WTC11 (cell line): ENCODE results near the gene RHBDL1. TPM values are rescaled to one million over a fixed set of nuclear protein-coding genes. Genes with fewer than 3 reads are reported as not detected.
A peak's percentile ranks its signal among the peaks of the same experiment; 100 is the strongest.

ENCODE experiments used
- ATAC-seq: fragments of 200-7000 bp; cut with Tn5 transposase; 2 replicates; pipeline ENCODE4 v1.10.0; 2021; ENCODE audit warnings: mild to moderate bottlenecking, moderate library complexity
- CTCF ChIA-PET: fragments of 300-600 bp; sonication (Branson Sonifier 250); formaldehyde crosslinking; loops from one replicate; lab custom pipeline; 2021; ENCODE audit warnings: antibody characterized with exemption; lab: Charles Lee
- POLR2A ChIA-PET: fragments of 350-600 bp; sonication (Branson Sonifier 250); formaldehyde crosslinking; loops from one replicate; lab custom pipeline; 2021; ENCODE audit warnings: antibody characterized with exemption; lab: Charles Lee
- DNase-seq: peaks from one replicate; pipeline ENCODE4 v3.0.0; 2021; ENCODE audit warnings: low spot score
- H3K27ac Mint-ChIP-seq: 2 replicates; pipeline ENCODE4 v1.8.0; 2021; ENCODE audit warnings: mixed read lengths
- H3K27me3 Mint-ChIP-seq: 2 replicates; pipeline ENCODE4 v1.8.0; 2021; ENCODE audit warnings: low read depth, mild to moderate bottlenecking, moderate library complexity, mixed read lengths
- H3K36me3 Mint-ChIP-seq: 2 replicates; pipeline ENCODE4 v1.8.0; 2021; ENCODE audit warnings: mixed read lengths
- H3K4me1 Mint-ChIP-seq: 2 replicates; pipeline ENCODE4 v1.8.0; 2022; ENCODE audit warnings: mixed read lengths
- H3K4me3 Mint-ChIP-seq: 2 replicates; pipeline ENCODE4 v1.8.0; 2021; ENCODE audit warnings: mild to moderate bottlenecking, moderate library complexity, mixed read lengths
- H3K9me3 Mint-ChIP-seq: 2 replicates; pipeline ENCODE4 v1.8.0; 2021; ENCODE audit warnings: mixed read lengths
- CBFB ChIP-seq: sonication (generic); formaldehyde crosslinking; IDR thresholded peaks from 2 replicates; pipeline ENCODE4 v1.8.1; 2022; ENCODE audit warnings: mild to moderate bottlenecking, low read depth, missing genetic modification reagents
- E2F1 ChIP-seq: sonication (generic); formaldehyde crosslinking; IDR thresholded peaks from 2 replicates; pipeline ENCODE4 v1.8.0; 2022; ENCODE audit warnings: mild to moderate bottlenecking, missing genetic modification reagents
- ERG ChIP-seq: fragments of 250-450 bp; sonication (Bioruptor Pico); IDR thresholded peaks from 2 replicates; pipeline ENCODE4 v1.8.0; 2021; ENCODE audit warnings: mild to moderate bottlenecking
- ETV6 ChIP-seq: sonication (generic); formaldehyde crosslinking; IDR thresholded peaks from 2 replicates; pipeline ENCODE4 v1.8.1; 2022; ENCODE audit warnings: mild to moderate bottlenecking, missing genetic modification reagents
- FOXP1 ChIP-seq: sonication (generic); formaldehyde crosslinking; IDR thresholded peaks from 2 replicates; pipeline ENCODE4 v1.8.0; 2022; ENCODE audit warnings: missing genetic modification reagents, mild to moderate bottlenecking, moderate library complexity, borderline replicate concordance
- HMGA2 ChIP-seq: fragments of 250-450 bp; sonication (Bioruptor Pico); IDR thresholded peaks from 2 replicates; pipeline ENCODE4 v1.4.0; 2021; ENCODE audit warnings: mild to moderate bottlenecking, moderate library complexity
- IRF1 ChIP-seq: sonication (generic); formaldehyde crosslinking; IDR thresholded peaks from 2 replicates; pipeline ENCODE4 v1.8.0; 2023; ENCODE audit warnings: missing genetic modification reagents
- MYBL2 ChIP-seq: sonication (generic); formaldehyde crosslinking; IDR thresholded peaks from 2 replicates; pipeline ENCODE4 v1.8.1; 2023; ENCODE audit warnings: mild to moderate bottlenecking, moderate library complexity, missing genetic modification reagents
- NFATC4 ChIP-seq: fragments of 250-450 bp; sonication (Bioruptor Pico); IDR thresholded peaks from 2 replicates; pipeline ENCODE4 v1.9.0; 2021; ENCODE audit warnings: mild to moderate bottlenecking
- OVOL2 ChIP-seq: fragments of 250-450 bp; sonication (Bioruptor Pico); IDR thresholded peaks from 2 replicates; pipeline ENCODE4 v1.9.0; 2021; ENCODE audit warnings: mild to moderate bottlenecking, borderline replicate concordance
- RELA ChIP-seq: sonication (generic); formaldehyde crosslinking; IDR thresholded peaks from 2 replicates; pipeline ENCODE4 v1.8.1; 2022; ENCODE audit warnings: missing genetic modification reagents, mild to moderate bottlenecking, borderline replicate concordance
- RORB ChIP-seq: fragments of 250-450 bp; sonication (Bioruptor Pico); IDR thresholded peaks from 2 replicates; pipeline ENCODE4 v1.9.0; 2021; ENCODE audit warnings: mild to moderate bottlenecking
- SP1 ChIP-seq: sonication (generic); formaldehyde crosslinking; conservative IDR thresholded peaks from 2 replicates; pipeline ENCODE4 v1.8.1; 2022; ENCODE audit warnings: missing genetic modification reagents
- TP53 ChIP-seq: sonication (generic); formaldehyde crosslinking; IDR thresholded peaks from 2 replicates; pipeline ENCODE4 v1.8.1; 2023; ENCODE audit warnings: mild to moderate bottlenecking, missing genetic modification reagents
- ZNF138 ChIP-seq: sonication (generic); formaldehyde crosslinking; conservative IDR thresholded peaks from 2 replicates; pipeline ENCODE4 v1.8.1; 2022; ENCODE audit warnings: mild to moderate bottlenecking, moderate library complexity, missing genetic modification reagents
- ZNF219 ChIP-seq: sonication (generic); formaldehyde crosslinking; IDR thresholded peaks from 2 replicates; pipeline ENCODE4 v1.8.0; 2023; ENCODE audit warnings: missing genetic modification reagents, mild to moderate bottlenecking, borderline replicate concordance
- ZNF232 ChIP-seq: sonication (generic); formaldehyde crosslinking; IDR thresholded peaks from 2 replicates; pipeline ENCODE4 v1.8.0; 2022; ENCODE audit warnings: mild to moderate bottlenecking, missing genetic modification reagents
- ZNF263 ChIP-seq: sonication (generic); formaldehyde crosslinking; IDR thresholded peaks from 2 replicates; pipeline ENCODE4 v1.8.1; 2022; ENCODE audit warnings: low read depth, mild to moderate bottlenecking, moderate library complexity, missing genetic modification reagents
- ZNF281 ChIP-seq: sonication (generic); formaldehyde crosslinking; IDR thresholded peaks from 2 replicates; pipeline ENCODE4 v1.8.0; 2023; ENCODE audit warnings: mild to moderate bottlenecking, missing genetic modification reagents
- ZNF317 ChIP-seq: sonication (generic); formaldehyde crosslinking; IDR thresholded peaks from 2 replicates; pipeline ENCODE4 v1.8.1; 2023; ENCODE audit warnings: low read depth, mild to moderate bottlenecking, moderate library complexity, missing genetic modification reagents, borderline replicate concordance
- total RNA-seq: library from RNA; stranded (reverse); gene quantifications from 3 replicates; pipeline ENCODE4 v1.2.3, GENCODE V29; 2021
- TF ChIP-seq, protein P1 (sequence below): sonication (generic); formaldehyde crosslinking; IDR thresholded peaks from 2 replicates; pipeline ENCODE4 v1.8.1; 2023; ENCODE audit warnings: mild to moderate bottlenecking, missing genetic modification reagents
- TF ChIP-seq, protein P2 (sequence below): sonication (generic); formaldehyde crosslinking; IDR thresholded peaks from 2 replicates; pipeline ENCODE4 v1.8.0; 2022; ENCODE audit warnings: mild to moderate bottlenecking, missing genetic modification reagents
- TF ChIP-seq, protein P3 (sequence below): sonication (generic); formaldehyde crosslinking; IDR thresholded peaks from 2 replicates; pipeline ENCODE4 v1.8.1; 2023; ENCODE audit warnings: mild to moderate bottlenecking, moderate library complexity, missing genetic modification reagents

Gene RHBDL1
- total RNA-seq, 1 experiment from 2014 or later, result 8.2 TPM

DNA sequence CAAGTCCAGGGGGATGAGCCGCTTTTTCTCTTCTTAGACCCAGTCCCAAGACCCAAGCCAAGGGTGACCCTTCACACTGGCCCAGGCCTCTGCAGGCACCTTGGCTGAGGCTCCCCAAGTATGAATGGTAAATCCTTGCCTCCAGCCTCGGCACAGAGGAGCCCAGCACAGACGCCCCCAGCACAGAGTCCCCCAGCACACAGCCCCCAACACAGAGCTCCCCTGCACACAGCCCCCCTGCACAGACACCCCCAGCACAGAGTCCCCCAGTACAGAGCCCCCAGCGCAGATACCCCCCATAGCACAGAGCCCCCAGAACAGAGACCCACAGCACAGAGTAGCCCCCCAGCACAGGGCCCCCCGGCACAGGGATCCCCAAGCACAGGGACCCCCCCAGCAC lies 34.9 kb upstream of the RHBDL1 start:
- ChIA-PET POLR2A (no interaction called here), CTCF (no interaction called here)
- Mint-ChIP-seq H3K4me1 (peaks cover 26% of the 10 kb centered on the region), H3K27ac (no peak overlapping the region), H3K9me3 (no peaks in the 10 kb centered on the region), H3K27me3 (peaks cover 4% of the 10 kb centered on the region; the same call in 1 of the 2 replicates), H3K4me3 (peak overlapping the region; percentile 51), H3K36me3 (no peaks in the 10 kb centered on the region)
- DNase-seq, result no peak
- no peak for ATAC-seq
- TF ChIP-seq HMGA2 (CRISPR knock-in tag), result no peak
- no peak for TF ChIP-seq NFATC4 (CRISPR knock-in tag)
- no peak for TF ChIP-seq ZNF219
- TF ChIP-seq TP53 (CRISPR knock-in tag), result no peak
- no peak for TF ChIP-seq RORB (CRISPR knock-in tag)
- no peak for TF ChIP-seq IRF1 (CRISPR knock-in tag)
- TF ChIP-seq ERG (CRISPR knock-in tag), result no peak
- no peak for TF ChIP-seq E2F1
- no peak for TF ChIP-seq MYBL2 (CRISPR knock-in tag)
- no peak for TF ChIP-seq ZNF138
- TF ChIP-seq SP1, result no peak
- TF ChIP-seq OVOL2 (CRISPR knock-in tag), result no peak
- TF ChIP-seq CBFB (CRISPR knock-in tag), result no peak
- no peak for TF ChIP-seq ZNF317 (CRISPR knock-in tag)
- no peak for TF ChIP-seq ZNF232 (CRISPR knock-in tag)
- TF ChIP-seq ZNF263, result no peak
- TF ChIP-seq, protein P1, sequence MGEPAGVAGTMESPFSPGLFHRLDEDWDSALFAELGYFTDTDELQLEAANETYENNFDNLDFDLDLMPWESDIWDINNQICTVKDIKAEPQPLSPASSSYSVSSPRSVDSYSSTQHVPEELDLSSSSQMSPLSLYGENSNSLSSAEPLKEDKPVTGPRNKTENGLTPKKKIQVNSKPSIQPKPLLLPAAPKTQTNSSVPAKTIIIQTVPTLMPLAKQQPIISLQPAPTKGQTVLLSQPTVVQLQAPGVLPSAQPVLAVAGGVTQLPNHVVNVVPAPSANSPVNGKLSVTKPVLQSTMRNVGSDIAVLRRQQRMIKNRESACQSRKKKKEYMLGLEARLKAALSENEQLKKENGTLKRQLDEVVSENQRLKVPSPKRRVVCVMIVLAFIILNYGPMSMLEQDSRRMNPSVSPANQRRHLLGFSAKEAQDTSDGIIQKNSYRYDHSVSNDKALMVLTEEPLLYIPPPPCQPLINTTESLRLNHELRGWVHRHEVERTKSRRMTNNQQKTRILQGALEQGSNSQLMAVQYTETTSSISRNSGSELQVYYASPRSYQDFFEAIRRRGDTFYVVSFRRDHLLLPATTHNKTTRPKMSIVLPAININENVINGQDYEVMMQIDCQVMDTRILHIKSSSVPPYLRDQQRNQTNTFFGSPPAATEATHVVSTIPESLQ (CRISPR knock-in tag), result no peak

GRCh38 chr16:641326-642188 lies 33.9 kb upstream of the RHBDL1 start, which contains the start of gene MCRIP2:
TSS of gene MCRIP2 (plus strand) at chr16:641828. CDS start at chr16:641992, 164 bp downstream.
- H3K27ac Mint-ChIP-seq, result no peak within 1 kb of the TSS
- ATAC-seq (peak; percentile 58), DNase-seq (peak; percentile 90)
- H3K4me1 Mint-ChIP-seq, result peaks cover 26% of the 10 kb centered on the region
- no peaks in the 10 kb centered on the region for H3K9me3 Mint-ChIP-seq
- CTCF ChIA-PET, result interaction anchor here (1.0 to 1.9 kb wide), 4 partner anchors 19 to 62 kb away, joined by 3 to 8 read pairs (median 6); no protein-coding TSS in a partner anchor
- peak within 1 kb of the TSS; percentile 69 for H3K4me3 Mint-ChIP-seq
- POLR2A ChIA-PET, result no interaction called here
- H3K36me3 Mint-ChIP-seq, result no peaks in the 10 kb centered on the region
- H3K27me3 Mint-ChIP-seq, result peaks cover 2% of the 10 kb centered on the region; the same call in 1 of the 2 replicates
- TF ChIP-seq ZNF281, result peak; percentile 23; the same call in 1 of the 2 replicates
- no peak for TF ChIP-seq FOXP1 (CRISPR knock-in tag)
- peak; percentile 63; the same call in 1 of the 2 replicates for TF ChIP-seq ETV6 (CRISPR knock-in tag)
- TF ChIP-seq RELA (CRISPR knock-in tag), result peak; percentile 25; the same call in 1 of the 2 replicates
- 0 out of 2 replicates have a peak, but pooled peaks have one; percentile 18 for TF ChIP-seq TP53 (CRISPR knock-in tag)
- TF ChIP-seq, protein P2, sequence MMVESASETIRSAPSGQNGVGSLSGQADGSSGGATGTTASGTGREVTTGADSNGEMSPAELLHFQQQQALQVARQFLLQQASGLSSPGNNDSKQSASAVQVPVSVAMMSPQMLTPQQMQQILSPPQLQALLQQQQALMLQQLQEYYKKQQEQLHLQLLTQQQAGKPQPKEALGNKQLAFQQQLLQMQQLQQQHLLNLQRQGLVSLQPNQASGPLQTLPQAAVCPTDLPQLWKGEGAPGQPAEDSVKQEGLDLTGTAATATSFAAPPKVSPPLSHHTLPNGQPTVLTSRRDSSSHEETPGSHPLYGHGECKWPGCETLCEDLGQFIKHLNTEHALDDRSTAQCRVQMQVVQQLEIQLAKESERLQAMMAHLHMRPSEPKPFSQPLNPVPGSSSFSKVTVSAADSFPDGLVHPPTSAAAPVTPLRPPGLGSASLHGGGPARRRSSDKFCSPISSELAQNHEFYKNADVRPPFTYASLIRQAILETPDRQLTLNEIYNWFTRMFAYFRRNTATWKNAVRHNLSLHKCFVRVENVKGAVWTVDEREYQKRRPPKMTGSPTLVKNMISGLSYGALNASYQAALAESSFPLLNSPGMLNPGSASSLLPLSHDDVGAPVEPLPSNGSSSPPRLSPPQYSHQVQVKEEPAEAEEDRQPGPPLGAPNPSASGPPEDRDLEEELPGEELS (CRISPR knock-in tag), result 0 out of 2 replicates have a peak, but pooled peaks have one; percentile 34
- TF ChIP-seq, protein P3, sequence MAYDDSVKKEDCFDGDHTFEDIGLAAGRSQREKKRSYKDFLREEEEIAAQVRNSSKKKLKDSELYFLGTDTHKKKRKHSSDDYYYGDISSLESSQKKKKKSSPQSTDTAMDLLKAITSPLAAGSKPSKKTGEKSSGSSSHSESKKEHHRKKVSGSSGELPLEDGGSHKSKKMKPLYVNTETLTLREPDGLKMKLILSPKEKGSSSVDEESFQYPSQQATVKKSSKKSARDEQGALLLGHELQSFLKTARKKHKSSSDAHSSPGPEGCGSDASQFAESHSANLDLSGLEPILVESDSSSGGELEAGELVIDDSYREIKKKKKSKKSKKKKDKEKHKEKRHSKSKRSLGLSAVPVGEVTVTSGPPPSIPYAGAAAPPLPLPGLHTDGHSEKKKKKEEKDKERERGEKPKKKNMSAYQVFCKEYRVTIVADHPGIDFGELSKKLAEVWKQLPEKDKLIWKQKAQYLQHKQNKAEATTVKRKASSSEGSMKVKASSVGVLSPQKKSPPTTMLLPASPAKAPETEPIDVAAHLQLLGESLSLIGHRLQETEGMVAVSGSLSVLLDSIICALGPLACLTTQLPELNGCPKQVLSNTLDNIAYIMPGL (CRISPR knock-in tag), result peak; percentile 70
- TF ChIP-seq ZNF219, result no peak
